Activated CD4-positive, alpha-beta T cell treated with anti-CD3 and anti-CD28 coated beads, Interleukin-2, amount 50 U/mL, for 48 hours (primary cell): ENCODE data around the gene HSPA1L.

ENCODE experiments used
- DNase-seq, 2 experiments: peaks; one replicate each; pipeline ENCODE4 v3.0.0-alpha.2; 2020

Gene HSPA1L

GRCh38 chr6:31781244-31782125 is 33.6 kb downstream of the HSPA1L start:
- no peak for DNase-seq

DNA sequence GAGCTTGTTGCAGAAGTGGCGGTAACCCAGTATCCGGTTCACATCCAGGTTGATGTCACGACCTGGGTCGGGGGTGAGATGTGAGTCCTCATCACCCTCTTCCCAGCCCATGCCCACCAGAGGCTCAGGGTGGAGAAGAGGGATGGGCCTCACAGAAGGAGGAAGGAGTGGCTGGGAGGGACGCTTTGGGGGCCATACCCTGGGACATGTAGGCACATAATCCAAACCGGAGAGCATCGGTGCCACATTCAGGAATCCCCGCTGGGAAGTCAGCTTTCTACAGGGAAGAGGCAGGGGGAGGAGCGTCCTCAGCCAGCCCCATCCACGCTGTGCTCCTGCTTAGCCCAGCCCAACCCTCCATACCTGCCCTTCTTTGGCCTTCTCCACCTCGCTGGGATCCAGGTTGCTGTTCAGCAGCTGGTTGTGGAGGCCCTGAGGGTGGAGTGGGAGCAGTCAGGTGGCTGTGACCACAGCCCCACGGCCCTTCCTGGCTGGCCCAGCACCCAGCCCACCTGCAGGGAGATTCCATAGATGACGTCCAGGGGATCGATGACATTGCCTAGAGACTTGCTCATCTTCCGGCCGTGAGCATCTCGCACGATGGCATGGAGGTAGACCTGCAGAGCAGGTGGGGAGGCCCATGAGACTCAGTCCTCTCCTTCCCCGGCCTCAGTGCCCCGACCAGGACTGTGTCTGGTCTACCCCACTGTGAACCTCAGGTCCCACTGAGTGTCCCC is 34.4 kb downstream of the HSPA1L start:
- no peak for DNase-seq

DNA sequence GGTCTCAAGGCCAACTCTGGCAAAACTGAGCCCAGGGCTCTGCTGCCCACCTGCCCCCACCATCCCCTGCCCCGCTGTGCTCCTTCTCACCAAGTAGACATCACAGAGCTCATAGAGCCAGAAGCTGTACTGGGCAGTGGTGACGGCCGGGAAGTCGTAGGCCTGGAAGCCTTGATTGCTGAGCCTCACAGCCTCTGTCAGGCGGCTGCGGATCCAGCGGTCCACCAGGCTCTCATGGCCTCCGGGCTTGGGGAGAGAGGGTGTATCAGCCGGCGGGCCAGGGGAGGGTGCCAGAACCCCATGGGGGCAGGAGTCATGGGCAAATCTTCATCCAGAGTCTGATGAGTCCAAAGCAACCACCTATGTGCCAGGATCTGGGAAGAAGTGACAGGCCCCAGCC is 35.2 kb downstream of the HSPA1L start:
- no peak for DNase-seq

GRCh38 chr6:31778999-31779885 is 35.8 kb downstream of the HSPA1L start:
- DNase-seq = no peak

- no peak for DNase-seq
Observed at GRCh38 chr6:31778193-31778592, 36.9 kb downstream of the HSPA1L start.

DNA sequence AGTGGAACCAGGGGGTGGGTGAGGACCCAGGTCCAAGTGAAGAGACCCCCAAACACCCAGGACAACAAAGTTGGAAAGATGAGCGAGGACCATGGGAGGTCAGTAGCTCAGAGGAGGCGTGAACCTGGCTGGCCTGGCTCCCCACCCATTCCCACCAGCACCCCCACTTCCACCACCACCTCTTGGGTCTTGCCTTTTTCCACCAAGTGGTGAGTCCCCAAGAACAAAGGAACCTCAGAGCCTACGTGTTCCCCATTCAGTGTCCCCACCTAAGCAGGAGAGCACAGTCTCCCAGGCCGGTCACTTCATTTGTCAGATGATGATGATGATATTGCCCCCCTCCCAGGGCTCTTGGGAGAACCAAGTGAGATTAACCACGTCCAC is 37.4 kb downstream of the HSPA1L start:
- no peak for DNase-seq

- peak; percentile 82 to 85 for DNase-seq
Observed at GRCh38 chr6:31776989-31777666, 38.0 kb downstream of the HSPA1L start, which contains the start of gene VWA7. TSS of gene VWA7 (minus strand) at chr6:31777328. CDS start at chr6:31776779, 549 bp downstream.

DNA sequence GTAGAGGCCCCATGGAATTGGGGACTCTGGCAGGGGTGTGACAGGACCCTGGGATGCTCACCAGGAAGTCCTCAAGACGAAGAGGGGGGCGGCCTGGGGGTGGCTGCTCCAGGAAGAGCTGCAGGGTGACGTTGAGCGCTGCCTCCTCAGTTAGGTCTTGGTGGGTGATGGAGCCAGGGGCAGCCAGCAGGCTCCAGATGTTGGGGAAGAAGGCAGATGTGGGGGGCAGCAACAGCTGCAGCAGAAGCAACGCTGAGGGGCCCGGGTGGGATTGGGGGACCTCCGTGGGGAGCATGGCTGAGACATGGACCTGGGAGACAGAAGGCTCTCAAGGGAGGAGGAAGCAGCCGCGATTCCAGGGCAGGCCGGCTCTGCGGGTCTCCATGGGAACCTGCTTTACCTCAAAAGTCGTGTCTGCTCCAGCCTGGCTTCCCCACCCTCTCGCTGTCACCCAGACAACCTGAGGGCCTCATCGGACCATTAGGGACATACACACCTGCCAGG is 38.5 kb downstream of the HSPA1L start:
- peak in 1 of 2 experiments; percentile 22 for DNase-seq

DNA sequence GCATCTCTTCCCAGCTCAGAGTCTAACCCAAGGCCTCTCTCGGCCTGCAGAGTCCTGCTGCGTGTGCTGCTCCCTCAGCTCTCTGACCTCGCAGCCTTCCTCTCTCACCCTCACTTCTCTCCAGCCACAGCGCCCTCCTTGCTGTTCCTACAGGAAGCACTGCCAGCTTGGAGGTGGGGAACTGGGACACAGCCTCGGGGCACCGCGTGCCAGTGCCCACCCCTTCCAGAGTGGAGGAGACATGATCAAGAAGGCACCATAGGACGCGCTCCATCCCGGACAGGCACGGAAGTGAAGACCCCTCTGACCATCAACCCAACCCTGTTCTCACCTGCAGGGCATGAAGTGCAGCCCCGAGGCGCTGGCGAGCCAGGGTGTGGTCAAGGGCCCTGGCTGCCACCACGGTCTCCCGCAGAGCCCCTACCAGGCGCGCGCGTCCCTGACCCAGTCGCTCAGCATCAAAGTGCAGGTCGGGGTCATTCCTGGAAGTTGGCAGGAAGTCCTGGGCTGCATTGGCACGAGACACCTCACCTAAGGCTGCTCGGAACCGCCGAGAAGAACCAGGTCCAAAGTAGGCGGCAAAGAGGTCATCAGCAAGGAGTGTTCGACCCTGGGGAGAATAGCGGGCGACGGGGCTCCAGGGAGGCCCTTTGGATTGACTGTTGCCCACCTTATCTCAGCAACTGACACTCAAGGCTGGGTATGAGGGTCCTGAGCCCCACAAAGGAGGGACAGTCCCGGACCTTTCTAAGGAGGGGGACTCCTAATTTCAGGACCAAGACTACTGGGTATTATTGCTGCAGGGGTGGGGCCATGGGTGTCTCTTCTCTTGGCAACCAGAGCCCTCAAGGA is 39.2 kb downstream of the HSPA1L start:
- DNase-seq = no peak

- no peak for DNase-seq
Observed at GRCh38 chr6:31775184-31775583, 39.9 kb downstream of the HSPA1L start.

DNA sequence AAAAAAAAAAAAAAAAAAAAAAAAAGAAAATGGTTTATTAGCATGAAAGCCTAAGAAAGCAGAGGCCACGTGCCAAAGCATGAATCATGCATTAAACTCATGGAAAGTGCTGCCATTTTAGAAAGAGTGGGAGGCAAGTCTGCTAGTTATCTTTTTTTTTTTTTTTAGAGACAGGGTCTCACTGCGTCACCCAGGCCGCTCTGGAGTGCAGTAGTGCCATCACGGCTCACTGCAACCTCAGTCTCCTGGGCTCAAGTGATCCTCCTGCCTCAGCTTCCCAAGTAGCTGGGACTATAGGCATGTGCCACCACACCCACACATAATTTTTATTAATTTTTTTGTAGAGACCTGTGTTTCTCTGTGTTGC is 43.1 kb downstream of the HSPA1L start:
- DNase-seq = peak in 1 of 2 experiments; percentile 24

DNA sequence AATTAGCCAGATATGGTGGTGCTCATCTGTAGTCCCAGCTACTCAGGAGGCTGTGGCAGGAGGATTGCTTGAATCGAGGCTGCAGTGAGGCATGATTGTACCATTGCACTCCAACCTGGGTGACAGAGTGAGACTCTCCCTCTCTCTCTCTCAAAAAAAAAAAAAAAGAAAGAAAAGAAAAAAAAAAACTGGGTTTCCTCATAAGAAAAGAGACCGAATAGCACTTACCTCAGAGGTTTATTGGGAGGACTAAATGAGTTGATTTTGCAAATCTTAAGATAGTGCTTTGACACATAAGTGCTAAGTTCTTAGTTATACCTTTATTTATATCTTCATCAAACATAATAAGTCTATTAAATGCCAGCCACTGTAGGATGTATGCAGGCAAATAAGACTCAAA is 44.2 kb downstream of the HSPA1L start:
- DNase-seq = no peak

DNA sequence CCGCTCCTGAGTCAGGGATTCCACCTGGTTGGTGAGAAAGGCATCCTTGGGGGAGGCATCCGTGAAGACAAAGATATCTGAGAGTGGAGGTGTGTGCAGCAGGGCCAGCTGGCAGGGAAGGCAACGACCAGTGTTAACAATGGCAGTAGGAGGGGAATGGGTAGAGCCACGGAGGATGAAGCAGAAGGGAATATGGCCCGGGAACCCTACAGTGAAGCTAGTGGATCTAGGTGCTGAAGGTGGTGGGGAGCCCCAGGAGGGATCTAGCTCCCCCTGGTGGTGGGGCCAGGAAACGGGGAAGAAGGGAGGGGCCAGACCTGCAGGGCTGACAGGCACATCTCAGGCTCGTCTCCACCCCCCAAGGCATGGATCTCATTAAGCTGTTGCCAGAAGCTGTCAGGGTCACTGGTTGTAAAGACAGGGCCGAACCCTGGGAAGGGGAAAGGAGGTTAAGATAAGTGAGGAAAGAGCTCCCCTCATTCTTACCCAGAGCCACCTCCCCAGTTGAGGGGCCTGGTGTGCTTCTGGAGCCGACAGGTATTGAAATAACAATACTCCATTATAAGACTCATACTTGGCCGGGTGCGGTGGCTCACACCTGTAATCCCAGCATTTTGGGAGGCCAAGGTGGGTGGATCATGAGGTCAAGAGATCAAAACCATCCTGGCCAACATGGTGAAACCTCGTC is 45.3 kb downstream of the HSPA1L start:
- DNase-seq = peak; percentile 88 to 92

DNA sequence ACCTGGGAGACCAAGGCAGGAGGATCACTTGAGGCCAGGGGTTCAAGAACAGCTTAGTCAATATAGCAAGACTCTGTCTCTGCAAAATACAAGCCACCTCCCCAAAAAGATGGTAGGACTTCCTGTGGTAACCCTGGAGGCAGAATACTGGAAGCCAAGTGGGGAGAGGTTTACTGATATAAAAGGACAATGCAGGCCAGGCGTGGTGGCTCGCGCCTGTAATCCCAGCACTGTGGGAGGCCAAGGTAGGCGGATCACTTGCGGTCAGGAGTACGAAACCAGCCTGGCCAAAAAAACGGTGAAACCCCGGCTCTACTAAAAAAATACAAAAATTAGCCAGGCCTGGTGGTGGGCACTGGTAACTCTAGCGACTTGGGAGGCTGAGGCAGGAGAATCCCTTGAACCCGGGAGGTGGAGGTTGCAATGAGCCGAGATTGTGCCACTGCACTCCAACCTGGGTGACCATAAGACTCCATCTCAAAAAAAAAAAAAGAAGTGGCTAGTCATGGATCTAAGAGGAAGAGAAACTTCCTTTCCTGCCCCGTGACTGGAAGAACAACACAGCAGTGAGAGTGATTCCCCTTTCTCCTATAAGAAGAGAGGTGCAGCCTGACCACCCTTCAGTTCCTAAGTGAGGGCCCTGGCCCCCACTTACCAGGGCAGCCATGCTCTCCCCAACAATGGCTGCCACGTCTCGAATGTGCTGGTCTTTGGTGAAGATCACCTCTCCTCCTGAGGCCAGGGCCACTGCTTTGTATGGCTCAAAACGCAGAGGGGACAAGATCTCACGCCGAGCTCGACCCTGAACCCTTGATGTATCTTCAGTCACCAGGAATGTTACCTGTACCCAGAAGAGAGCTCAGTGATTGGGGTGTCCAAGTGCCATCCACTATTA is 46.5 kb downstream of the HSPA1L start:
- DNase-seq = no peak

- no peak for DNase-seq
Observed at GRCh38 chr6:31767096-31767645, 47.9 kb downstream of the HSPA1L start.

- no peak for DNase-seq
Observed at GRCh38 chr6:31765910-31766794, 48.9 kb downstream of the HSPA1L start.

DNA sequence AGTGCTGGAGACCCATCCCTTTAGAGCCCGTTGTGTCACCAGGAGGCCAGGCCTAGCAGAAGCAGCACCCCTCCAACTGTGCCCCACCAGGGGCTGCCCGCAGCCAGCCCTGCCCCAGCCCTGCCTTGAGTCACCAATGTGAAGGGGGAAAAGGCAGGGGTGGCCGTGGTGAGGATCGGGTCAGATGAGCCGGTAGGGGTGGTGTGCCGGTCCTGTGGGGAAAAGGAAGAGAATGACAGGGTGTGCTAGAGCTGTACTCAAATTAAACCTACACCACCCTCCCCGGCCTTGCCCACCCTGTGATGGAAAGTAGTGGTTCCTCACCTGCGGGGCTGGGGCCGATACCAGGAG is 49.5 kb downstream of the HSPA1L start:
- no peak for DNase-seq

DNA sequence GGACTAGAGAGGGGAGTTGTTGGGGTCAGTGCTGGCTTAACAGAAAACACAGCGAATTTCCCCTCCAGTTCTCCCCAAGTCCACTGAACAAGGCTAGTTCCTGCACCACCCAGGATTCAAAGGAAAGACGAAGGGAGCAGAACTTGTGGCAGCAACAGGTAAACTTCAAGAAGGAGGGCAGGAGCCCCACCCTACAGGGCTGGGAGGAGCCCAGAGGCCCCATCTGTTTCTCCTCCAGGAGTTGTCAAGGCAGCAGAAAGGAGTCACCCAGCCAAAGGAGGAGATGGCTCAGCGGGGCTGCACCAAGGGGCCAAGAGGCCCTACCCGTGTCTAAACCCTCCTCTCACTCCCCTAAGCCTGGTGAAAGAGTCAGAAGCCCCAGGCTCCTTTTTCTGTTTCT is 50.9 kb downstream of the HSPA1L start:
- no peak for DNase-seq

GRCh38 chr6:31763619-31763940 is 51.5 kb downstream of the HSPA1L start:
- no peak for DNase-seq
